Activated naive CD4-positive, alpha-beta T cell treated with Interleukin-2 at 50 U/mL for 16 hours (primary cell): Measurements from ENCODE around the gene OR2AG1.
A peak's percentile ranks its signal among the peaks of the same experiment; 100 is the strongest.
"Not testable (repeated sequence)": the region's sequence is repeated elsewhere in the genome, so short reads cannot be mapped to it uniquely, and the experiment has no call there.

Experiments used
- DNase-seq: peaks from one replicate; pipeline ENCODE4 v3.0.0-alpha.2; 2020

The OR2AG1 gene

DNA sequence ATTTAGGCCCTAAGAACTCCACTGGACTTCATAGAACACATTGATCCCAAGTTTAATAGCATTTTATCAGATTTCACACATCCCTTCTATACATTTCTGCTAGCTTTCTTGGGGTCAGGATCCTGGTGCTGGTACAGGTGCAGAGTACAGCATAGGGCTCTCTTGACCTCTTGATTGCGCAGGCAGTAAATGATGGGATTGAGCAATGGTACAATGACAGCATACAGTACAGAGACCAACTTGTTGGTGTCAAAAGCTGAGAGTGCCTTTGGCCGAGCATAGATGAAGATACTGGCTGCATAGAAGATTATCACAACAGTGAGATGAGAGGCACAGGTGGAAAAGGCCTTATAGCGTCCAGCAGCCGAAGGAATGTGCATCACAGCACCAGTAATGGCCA is 11.8 kb downstream of the OR2AG1 start:
- DNase-seq: no peak

DNA sequence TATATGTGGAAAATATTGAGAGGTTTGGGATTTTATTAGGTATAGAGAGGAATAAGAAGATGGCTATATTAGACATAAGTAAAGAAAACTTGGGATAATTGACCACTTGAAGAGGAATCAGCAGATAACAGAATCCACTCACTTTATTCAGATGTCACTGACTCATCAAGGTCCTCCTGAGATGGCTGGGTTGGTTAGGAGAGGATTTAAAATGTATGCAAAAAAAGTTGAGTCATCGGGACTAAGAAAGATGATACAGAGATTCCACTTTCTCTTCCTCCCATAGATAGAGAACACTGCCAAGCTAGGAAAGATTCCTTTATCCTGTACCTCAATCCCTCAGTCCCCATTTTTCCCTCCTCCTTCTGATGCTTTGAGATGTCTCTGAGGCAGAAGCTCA is 16.6 kb downstream of the OR2AG1 start, which contains the start of gene OR6A2:
Gene OR6A2 (minus strand): TSS at position 288 of the 400 bp plus-strand sequence. CDS start 3,981 bp downstream, outside the sequence.
- no peak for DNase-seq

DNA sequence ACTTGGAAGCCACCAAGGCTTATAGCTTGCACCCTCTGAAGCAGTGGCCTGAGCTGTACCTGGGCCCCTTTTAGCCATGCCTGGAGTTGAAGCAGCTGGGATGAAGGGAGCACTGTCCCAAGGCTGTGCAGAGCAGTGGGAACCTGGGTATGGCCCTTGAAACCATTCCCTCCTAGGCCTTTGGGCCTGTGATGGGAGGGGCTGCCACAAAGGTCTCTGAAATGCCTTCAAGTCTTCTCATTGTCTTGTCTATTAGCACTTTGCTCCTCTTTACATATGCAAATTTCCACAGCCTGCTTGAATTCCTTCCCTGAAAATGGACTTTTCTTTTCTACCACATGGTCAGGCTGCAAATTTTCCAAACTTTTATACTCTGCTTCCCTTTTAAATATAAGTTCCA is 18.3 kb downstream of the OR2AG1 start:
- not testable (repeated sequence) for DNase-seq

DNA sequence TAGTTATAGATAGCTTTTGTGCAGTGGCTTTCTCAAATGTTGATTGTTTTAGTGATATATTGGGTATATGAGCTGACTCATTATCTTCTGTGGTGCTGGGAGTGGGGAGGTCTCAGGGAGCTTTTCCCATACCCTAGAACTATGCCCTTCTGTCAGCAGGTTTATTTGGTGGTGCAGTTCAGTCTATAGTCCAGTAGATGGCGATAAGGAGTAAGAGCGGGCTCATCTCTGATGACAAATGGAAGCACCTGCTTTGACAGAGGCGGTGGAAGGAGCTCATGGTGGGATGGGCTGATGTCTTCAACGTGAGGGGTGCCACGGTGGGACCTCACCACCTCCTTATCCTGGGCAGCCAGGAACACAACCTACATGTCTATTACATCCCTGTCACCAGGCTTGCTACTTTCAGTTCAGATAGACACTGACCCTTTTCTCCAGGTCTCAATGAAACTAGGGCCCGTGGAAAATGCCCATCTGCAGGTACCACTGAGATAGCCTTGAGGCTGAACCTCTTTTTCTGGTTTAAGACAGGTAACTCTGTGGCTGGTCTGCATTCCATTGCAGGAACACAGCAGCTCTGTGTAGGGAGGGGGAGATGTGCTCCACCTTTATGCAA is 29.7 kb downstream of the OR2AG1 start:
- peak; percentile 11 for DNase-seq

DNA sequence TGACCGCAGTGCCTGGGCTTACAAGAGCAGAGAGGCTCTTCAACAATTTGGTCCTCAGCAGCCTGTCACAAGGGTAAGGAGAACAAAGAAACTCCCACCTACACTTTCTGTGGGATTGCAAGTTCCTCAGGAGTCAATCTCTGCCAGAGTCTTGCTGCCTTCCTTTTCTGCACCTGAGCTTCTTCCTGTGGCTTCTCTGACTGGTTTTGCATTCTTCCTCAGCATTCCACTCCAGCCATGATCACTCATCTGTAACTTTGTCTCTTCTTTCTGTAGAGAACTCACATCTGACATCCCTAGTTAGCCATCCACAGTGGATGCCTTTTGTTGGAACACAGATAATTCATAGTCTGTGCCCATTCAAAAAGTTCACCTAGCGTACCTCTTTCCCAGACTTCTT is 30.8 kb downstream of the OR2AG1 start:
- DNase-seq: no peak

DNA sequence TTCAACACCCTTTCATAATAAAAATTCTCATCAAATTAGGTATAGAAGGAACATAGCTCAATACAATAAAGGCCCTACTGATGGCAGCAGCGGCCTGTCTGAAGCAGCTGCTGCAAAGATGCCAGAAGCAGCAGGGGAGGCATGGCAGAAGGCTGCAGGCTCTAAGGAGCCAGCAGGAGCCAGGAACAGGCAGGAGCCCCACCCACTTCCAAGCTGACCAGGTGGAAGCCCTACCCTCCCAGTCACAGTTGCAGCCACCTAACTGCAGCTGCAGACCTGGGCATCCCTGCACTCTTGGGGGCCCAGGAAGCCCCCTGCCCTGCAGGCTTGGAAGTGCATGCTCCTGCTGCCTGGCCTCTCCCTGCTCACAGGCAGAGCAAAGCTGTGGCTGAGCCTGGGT is 34.9 kb downstream of the OR2AG1 start:
- no peak for DNase-seq

DNA sequence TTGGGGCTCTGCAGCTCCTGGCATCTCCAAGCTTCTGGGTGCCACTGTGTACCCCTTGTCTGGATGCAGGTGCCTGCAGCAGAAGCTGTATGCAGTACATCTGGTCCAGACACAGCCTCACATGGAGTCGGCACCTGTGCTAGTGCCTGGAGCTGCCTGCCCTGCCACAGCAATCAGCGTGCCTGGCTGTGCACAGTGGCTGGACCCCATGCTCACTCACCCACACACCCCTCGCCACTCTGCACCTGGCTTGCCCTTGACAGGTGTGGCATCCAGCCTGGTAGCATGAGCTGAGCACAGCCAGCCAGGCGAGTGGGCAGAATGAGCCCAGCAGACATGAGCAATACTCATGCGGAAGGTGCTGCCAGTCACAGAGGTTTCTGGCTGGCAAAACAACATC is 36.1 kb downstream of the OR2AG1 start:
- no peak for DNase-seq

DNA sequence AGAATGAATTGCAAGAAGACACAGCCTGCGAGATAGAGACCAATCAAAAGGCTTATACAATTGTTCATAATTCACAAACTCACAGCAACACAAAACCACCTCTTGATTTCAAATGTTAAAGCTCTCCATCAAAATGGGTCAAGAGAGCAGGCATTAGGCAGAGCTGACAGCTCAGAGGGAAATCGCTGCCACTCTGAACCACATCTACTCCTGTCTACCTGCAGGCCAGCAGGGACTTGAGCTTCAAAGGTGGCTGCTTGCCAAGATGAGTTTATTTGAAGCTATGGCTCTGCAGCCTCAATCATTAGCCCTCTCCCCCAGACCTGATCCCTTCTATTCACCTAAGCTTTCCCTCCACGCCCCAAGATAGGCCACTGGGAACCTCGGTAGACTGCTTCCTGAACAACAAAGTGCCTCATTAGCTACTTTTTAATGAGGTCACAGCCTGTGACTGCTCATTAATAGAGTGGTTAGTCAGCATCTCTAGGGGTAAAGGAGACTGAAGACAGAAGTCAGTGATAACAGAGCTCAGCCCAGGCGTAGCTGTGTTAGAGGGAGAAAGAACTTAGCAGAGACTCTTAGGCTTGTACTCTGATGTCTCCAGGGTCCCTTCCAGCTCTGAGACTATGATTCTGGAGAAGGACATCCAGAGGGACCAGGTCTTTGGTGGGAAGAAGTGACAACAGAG is 41.5 kb downstream of the OR2AG1 start:
- DNase-seq: no peak

DNA sequence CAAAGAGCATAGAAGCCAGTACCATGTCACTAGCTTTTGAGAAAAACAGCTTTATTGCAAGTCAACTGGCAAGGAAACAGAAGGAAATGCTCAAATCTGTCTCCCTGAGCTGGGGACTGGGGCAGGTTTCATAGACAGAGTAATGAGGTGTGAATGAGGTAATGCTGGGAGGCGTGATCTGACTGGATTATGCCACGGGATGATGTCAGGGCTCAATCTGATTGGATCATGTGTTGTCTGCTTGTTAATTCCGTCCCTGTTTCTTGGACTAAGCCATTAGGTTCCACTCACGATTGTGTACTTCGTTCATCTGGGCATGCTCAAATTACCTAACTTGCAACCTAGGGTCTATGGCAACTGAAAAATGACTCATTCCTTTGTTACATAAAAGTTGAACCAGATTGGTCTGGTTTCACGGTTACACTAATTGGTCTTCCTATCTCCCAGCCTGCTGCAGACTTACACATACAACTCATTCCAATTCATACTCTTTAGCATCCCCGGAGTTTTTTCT is 42.5 kb downstream of the OR2AG1 start:
- DNase-seq: no peak

DNA sequence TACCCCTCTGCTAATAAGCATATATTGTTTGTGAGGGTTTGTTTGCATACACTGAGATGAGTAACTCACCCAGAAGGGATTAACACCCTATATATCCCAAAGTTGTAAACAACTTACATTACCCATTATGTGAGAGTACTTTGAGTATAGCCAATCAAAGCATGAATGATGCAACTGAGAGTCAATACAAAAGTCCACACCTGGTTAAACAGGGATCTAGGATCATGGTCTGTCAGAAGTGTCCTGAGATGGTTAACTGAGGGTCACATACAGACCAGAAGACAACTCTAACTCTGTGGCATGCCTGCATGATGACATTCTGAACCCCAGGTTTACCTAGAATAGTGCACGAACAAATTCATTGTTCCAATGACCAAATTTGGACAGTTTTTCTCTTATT is 45.3 kb downstream of the OR2AG1 start:
- DNase-seq: no peak

DNA sequence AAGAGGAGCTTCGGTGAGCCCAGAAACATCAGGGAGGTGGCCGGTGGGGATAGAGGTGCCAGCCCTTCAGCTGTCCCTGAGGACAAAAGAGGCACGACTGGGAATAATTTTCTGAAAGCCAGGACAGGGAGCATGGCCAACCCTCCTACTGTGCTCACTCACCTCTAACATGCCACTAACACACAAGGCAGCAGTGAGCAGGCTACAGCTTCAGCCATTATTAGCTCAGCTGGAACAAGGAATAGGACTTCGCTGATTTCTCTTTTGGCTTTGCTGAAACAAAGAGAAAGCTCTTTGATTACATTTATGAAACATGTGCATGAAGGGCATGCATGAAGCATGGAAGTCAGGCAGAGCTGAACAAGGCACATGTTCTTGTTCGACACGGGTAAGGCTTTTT is 50.5 kb downstream of the OR2AG1 start:
- DNase-seq: no peak

DNA sequence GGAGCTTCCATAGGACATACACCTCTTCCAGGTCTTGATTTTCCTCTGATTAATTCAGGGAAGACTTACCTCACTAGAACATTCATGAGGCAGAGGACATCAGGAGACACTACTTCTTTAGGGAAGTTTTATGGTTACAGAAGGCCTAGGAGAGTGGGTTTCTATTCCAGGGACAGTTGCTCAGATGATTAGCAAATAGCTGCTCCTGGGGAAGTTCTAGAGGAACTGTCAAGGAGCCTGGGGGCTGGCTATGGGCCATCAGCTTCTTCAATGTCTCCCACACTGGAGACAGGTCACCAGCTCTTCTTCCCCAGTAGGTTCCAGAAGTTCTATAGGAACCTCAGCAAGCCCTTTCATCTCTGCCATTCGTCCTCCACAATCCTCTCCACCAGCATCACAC is 51.2 kb downstream of the OR2AG1 start:
- DNase-seq: no peak
